HG03354 (cell line): ENCODE results near the gene METTL16.

Source experiments
- ATAC-seq: cut with Tn5 transposase; IDR thresholded peaks from one replicate; pipeline ENCODE4 v1.9.1; 2021; ENCODE audit warnings: mild to moderate bottlenecking; ENCODE audit not compliant: unreplicated experiment, poor library complexity, severe bottlenecking

The METTL16 gene

DNA sequence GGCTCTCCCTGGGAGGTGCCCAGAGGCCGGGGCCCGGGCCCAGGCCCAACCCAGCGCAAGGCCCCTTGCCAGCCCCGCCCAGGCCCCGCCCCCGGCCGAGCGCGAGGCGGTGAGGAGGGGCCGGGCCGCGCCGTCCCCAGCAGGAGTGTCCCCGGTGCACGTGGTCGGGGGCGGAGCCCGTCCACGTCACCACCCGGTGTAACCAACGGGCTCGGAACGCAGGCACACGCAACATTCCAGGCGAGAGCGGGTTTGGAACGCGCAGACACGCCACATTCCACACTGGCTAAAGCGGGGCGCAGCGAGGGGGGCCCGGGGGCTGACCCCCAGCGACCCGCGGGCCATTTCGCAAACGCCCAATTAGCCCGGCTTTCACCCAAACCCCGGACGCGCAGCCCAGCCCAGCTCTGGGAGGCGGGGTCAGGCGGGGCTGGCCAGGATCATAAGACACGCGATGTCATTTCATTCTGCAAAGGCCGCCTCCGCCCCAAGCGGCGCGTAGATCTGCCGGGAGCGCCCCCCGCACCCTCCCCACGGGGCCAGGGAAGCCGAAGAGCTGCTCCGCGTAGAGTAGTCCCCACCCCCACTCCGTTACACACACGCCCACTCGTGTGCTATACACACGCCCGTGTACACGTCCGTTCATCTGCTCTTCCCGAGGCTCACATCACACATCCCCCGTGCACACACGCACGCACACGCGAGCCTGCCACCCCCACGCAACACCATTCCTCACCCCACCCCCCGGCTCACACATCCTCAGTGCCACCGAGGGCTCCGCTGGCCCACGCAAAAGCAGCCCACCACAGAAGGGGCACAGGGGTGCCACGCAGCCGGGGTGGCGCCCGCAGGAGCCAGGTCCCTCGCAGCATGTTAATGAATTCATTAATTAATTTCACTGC, 111.9 kb downstream of the METTL16 start:
- peak; percentile 40 for ATAC-seq

DNA sequence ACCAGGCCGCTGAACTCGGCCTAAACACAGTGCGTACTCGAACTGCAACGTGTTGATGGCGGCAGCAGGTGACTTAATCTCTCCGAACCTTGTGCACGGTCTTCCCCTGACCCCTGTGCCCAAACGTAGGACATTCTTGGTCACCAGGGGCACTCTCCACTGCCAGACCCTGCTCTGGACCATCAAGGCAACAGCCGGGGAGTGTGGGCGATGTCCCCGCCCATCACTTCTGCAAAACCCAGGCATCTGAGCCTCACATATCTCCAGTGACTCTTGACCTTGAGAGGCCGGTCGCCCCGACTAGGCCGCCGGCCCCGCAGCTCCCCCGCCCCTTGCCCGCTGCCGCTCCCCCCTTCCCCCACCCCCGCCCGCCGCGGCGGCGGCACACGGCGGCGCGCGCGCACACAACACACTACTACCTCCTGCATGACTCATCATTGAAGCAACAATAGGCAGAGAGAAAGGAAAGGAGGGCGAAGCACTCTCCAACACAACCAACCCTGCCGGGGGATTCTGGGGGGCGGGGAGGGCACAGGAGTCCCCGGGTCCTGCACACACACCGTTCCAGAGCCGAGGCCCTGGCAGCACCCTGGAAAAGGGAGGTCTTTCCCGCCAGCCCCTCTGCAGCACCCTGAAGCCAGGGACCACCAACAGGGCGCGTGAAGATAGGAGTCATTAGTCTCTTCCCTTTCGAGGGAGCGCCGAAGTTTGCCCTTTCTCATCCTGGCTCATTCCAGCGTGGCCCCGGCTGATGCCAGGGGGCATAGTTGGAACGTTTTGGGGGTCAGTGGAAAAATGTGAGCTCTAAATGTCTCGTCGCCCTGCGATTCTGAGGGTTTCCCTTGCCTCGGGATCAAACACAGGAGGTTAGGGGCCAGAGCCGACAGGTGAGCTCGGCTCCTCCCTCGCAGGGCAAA, 112.8 kb downstream of the METTL16 start:
- ATAC-seq = no peak

DNA sequence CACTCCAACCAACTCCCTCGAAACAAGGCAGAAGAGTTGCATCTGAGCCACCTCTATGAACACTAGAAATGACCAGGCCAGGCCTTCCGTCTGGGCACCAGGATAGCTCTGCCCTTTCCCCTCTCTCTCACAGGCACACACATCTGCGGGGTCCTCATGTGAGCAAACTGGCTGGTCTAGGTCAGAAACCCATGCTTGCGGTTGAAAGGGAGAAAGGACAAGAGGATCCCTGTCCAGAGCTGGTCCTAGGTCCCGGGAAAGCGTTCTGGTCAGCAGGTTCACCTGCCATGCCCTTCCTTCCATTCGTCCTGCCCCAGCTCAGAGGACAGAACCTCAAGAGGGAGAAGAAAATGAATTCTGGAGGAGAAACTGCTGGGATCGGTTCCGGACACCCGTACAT, 113.5 kb downstream of the METTL16 start:
- ATAC-seq = no peak

DNA sequence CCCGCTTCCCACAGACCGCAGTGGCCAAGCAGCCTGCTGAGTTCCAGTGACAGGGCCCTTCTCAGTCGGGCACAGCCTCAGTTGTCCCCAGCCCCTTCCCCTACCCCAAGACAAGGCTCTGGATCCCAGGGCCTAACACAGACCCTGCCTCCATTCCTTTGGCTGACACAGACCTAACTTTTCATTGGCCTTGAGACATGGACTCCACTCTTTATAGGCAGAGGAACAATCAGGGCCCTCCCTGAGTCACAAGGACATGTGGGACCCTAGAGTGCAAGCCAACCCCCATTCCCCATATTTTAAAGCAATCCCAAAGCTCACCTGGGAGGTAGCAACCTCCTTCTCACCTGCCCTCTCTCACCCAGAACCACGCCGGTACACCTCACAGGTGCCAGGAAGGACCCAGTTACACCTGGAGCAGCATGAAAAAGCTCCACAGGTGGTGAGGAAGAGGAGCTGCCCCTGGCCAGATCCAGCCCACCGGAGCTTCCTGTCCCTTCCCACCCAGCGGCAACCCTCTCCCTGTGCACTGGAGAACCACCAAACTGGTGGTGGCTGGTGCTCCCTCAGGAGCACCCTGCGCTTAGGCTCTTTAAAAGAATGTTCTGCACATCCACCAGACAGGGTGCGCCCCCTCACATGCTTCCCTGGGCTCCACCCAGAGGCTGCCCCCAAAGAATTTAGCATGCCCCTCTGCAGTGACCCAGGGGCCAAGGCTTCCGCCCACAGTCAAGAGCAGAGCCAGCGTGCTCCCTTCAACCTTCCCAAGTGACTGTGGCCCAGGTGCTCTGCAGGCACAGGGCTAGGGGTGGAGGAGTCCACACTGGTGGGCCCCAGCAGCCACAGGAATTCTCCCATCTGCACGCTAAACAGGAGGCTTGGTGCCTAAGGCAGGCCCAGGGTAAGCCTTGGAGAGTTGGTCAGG, 114.2 kb downstream of the METTL16 start:
- no peak for ATAC-seq

DNA sequence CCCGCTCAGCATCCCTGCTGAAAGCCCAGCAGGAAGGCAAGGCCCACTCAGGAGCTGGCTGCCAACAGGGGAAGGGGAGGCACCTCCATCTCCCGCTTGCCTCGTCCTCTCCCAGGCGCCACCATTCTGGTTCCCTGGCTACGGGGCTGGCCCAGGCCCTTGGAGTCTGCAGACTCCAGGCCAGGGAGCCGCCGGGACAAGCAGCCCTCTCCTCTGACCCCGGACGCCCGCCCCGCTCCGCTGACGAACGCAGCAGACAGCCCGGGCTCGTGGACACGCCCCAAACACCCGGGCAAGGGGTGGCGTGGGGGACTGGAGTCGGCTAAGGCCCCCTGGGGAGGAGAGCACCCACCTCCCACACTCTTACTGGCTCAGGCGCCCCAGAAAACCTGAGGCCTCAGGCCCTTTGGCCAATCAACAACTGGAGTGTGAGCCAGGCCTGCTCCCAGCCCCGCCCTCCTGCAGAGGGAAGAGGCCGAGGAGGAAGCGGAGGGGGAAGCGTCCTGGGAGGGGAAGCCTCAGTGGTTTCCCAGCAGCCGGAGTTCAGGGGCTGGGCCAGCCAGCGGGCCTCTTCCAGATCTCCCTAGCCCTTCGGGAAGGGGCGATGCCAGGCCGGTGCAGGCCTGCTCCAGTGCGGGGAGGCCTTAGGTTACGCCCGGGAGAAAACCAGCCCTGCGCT, 115.0 kb downstream of the METTL16 start:
- no peak for ATAC-seq

DNA sequence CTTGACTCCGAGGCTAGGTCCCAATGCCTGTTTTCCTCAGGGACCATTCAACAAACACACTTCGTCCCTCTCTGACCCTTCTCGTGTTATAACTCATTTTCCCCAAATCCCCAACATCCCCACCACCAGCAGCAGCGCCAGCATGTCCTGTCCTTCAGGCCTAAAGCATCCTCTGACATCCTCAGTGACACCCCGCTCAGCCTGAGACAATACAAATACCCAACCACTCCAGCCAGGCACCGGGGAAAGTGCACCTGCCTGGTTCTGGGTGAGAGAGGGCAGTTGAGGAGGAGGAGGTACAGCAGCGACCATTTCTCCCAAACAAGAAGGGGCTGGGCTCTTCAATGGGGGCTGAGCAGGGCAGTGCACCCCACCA, 115.5 kb downstream of the METTL16 start:
- no peak for ATAC-seq

DNA sequence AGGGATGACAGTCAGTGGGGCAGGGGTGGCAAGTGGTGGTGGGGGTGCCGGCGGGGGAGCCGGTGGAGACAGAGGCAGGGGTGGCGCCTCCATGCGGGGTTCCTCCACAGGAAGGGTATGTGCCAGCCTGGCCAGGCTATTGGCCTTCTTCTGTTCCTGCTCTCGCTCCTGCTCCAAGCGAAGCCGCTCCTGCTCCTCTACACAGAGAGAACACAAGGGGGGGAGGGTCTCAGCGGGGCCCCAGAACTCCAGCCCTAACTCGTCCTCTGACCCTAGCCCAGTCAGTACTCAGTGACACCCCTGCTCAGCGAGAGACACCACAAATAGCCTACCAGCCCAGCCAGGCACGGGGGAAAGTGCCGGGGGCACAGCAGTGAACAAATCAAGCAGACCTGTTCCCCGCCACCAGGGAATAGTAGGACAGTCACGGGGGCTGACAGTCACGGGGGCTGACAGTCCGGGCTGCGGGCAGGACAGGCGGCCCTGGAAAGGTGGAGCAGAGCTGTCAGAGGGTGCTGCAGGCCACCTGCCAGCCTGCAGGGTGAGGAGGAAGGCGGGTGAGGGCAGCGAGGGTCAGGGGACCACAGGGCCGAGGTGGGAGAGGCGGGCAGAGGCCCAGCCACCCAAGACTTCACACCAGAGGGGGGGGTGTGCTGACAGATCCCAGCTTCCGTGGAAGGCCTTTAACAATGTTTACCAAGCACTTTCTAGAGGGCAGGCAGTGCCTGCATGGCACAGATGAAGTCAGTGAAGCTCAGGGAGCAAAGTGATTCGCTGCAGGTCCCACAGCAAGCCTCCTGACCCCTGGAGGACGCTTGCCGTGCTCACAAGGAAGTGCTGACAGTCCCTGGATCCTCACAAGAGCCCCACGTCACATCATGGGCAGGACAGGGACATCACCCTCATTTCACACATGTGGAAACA, 116.2 kb downstream of the METTL16 start:
- no peak for ATAC-seq

DNA sequence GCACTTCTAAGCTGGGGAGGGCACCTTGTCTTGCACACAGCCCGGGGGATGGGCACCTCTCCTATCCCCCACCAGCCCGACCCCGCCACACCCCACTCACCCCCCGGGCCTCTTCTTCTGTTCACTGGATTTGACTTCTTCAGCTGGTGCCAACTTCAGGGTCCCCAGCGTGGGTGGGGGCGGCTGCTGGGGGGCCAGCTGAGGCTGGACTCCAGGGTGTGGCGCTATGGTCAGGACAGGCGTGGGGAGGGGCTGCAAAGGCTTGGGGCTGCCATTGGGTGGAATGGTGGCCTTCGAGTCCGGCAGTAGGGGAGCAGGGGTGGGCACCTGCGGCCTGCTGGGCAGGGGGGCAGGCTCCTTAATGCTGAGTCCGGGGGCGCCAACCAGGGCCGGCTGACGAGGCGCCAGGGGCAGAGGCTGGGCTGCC, 116.9 kb downstream of the METTL16 start:
- ATAC-seq = no peak

DNA sequence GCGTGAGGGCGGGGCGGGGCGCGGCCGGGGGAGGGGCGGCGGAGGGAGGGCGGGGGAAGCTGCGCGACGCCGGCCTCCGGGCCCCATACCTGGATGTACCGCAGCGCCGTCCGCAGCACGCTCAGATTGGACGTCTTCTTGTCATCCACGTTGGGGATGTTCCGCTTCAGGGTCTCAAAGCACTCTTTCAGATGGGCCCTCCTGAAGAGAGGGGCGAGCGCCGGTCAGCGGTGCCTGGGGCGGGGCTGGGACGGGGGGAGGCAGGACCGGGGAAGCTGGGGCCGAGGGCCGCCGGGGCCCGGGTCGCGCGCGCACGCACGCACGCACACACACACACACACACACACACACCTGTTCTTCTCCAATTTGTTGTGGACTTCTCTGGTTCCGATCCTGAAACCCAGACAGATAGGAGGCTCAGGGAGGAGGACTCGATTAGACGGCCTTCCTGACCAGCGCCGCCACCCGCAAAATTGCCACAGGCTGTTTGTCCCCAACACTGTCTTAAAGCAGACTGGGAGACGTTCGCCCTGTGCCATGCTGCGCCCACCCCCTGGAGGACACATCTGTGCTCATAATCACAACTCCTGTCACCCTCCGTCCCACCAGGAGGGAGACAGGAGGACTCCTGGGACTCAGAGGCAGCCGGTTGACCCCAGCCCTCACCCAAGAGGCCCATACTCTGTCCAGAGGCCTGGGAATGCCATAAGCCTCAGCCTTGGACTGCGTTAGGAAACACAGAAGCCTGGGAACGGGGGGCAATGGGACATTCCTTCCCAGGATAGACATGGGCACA, 117.5 kb downstream of the METTL16 start:
- ATAC-seq = no peak

DNA sequence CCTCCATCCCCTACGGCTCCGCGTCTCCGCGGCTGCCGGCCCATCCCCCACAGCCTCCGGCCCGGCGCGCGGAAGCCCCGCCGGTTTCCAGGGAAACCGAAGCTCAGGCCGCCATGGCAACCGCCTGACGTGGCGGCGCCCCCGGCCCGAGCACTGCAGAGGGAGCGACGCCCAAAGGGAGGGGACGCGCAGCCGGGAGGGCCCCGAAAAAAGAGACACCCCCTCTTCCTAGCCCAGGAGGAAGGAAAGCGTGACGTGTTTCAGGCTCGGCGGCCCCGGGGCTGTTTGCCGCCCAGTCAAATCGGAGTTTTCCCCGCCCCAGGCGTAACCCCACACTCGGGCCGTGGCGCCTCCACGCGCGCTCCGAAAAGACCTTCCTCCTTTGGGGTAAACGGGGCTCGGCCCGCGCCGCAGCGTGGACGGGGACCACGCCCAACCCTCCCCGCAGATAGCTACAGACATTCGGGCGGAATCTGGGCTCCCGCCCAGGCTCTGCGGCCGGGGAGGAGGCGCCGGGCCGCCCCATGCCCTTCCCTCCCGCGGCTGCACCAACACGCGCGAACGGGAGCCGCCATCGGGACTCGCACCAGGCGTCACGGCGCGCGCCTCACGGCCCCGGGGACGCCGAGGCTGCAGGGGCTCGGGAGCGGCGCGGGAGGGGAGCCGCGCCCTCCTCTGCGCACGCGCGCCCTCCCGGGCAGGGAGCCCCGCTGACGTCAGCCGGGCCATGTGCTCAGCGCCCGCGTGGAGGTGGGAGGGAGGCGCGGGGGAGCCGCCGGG, 118.3 kb downstream of the METTL16 start:
- peak; percentile 41 for ATAC-seq

DNA sequence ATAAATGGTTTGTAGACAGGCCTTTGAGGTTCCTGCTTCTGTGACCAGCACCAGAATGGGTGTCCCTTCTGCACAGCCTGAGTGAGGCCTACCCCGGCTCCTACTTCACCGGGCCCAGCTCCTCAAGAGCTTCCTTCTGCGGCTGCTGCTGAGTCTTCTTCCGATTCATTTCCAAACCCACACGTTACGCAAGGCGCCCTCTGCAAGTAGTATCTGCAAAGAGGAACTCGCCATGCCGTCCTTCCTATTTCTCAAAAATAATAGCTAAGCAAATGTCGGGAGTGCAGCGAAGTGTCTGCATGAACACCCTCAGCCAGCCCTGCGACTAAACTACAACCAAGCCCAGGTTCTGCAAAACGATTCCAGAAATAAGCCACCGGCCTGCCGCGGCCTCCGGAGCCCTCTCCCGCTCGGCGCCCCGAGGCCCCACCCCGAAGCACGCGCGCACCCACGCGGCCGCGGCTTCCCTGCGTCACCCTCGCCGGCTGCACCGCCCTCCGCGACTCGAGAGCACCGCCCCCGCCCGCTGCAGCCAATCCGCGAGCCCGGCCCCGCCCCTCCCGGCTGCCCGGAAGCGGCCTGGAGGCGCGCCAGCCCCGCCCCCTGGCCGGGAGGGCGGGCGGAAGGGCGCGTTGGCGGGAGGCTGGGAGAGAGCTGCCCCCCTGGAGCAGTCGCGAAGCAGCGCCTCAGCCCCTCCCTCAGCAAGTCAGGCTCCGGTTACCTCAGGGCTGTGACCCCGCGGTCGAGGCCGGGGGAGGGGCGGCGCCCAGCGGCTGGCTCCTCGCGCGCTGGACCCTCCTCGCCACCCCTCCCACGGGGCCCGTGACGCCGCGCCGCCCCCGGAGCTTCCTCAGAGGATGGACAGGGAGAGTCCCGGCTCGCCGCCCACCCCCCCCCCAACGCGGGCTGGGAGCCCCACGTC, 119.2 kb downstream of the METTL16 start:
- ATAC-seq = peak; percentile 56

DNA sequence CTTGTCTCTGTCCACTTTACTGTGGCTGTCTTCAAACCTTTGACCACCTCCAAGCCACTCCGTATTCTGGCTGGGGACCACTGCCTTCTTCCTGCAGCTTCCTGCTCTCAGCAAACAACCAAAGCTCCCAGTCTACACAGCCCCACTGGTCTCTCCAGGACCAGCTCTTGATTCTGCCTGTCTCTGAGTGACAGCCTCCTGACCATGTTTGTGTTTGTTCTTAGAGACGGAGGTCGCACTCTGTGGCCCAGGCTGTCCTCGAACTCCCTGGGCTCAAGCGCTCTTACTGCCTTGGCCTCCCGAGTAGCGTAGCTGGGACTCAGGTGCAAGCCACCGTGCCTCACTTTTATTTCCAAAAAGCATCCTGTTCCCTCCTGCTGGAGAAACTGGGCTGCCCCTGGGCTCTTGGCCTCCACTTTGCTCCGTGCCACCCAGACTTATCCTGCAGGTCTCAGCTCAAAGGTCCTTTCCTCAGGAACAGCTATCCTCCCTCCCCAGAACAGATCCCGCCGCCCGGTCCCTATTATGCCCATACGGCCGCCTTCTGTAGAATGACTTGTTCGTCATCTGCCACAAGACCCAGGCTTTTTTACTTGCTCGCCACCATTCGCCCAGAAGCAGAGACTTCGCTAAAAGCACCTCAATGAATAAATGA, 120.0 kb downstream of the METTL16 start:
- ATAC-seq = no peak

DNA sequence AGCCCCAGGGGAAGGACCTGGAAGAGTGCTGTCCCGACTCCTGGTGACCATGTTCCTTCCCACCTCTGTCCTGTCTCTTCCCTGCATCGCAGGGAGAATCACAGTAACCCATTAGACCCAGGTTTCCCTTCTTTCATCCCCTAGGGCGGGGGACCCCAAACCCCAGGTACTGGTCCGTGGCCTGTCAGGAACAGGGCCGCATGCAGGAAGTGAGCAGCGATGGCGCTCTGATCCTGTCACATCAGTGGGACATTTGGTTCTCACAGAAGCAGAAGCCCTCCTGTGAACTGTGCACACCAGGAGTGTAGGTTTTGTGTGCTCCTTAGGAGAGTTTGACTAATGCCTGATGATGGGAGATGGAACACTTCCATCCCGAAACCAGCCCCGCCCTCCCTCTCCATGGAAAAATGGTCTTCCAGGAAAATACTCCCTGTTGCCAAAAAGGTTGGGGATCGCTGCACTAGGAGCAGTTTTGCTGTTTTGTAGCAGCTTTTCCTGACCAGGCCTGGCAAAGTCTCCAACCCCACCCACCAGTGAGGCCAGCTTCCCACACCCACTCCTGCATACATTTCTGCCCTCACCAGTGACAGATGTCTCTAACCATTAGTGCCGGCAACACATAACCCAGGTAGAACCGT, 121.4 kb downstream of the METTL16 start:
- ATAC-seq = no peak

DNA sequence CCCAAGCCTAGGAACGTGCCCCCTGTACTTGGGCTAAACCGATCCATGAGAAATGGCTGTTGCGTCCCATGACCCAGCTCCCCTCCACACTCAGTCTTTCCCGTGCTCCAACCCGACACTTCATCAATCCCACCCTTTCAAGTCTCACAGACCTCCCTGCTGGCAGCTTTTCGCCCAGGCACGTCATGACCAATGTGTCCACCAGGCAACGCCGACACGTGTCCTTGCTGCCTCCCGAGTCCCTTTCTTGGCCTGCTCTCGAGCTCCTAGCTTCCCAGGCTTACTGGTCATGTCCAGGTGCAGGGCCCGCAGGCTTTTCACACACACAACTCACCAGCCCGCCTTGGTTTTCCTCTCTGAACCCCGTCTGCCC, 123.0 kb downstream of the METTL16 start:
- no peak for ATAC-seq
